Measurements from ENCODE around the gene ZFYVE21. TPM values are rescaled to one million over a fixed set of nuclear protein-coding genes. Genes with fewer than 3 reads are reported as not detected.
A peak's percentile ranks its signal among the peaks of the same experiment; 100 is the strongest.

Gene ZFYVE21
- total RNA-seq, 4 donors from 2014 or later = 128 to 268 (median 205) TPM

DNA sequence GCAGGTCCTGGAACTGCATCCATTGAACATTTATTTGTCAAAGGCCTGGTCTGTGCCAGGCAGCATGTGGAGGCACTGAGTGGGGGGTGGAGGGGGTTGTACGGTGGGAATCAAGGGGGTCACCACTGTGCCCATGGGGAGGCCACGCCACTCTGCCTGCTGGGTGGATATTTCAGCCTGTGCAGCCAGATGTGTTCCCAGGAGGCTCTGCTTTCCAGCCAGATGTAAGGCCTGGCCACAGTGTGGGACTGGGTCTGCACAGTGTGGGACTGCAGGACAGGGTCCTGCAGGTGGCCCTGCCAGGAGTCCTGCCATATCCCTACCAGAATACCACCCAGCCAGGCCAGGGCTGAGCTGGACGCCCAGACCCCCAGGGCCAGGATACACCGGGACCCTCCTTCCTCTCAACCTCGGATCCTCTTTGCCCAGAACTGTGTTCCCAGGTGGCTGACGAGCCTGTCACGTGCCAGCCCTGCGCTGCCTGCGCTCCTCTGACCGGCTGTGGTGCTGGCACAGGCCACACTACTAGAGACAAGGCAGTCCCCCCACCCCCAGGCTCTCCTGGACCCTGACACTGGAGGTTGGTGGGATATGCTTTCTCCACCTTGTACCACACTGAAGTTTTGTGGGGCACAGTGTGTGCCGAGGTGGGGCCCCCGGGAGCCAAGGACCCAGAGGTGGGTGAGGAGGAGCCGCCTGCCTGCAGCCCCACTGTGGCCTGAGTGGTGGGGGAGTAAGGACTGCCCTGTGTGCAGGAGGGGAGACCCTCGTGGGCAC lies 17.8 kb upstream of the ZFYVE21 start:
- H3K4me3 ChIP-seq = no peak overlapping the region
- H3K4me1 ChIP-seq = peaks cover 3 to 83% (median 37%) of the 10 kb centered on the region in 3 donors
- H3K36me3 ChIP-seq = peaks cover 0 to 80% of the 10 kb centered on the region in 2 donors
- no peaks in the 10 kb centered on the region for H3K9me3 ChIP-seq
- peak overlapping the region in 3 of 4 donors; percentile 66 to 77 (median 73) for H3K27ac ChIP-seq
- no peaks in the 10 kb centered on the region for H3K27me3 ChIP-seq
- no peak for TF ChIP-seq EP300 (IDR thresholded peaks at IDR 0.05)
- TF ChIP-seq POLR2AphosphoS5 (IDR thresholded peaks at IDR 0.05) = no peak
- TF ChIP-seq POLR2A (IDR thresholded peaks at IDR 0.05) = no peak
- no peak for TF ChIP-seq CTCF (IDR thresholded peaks at IDR 0.05)
- ATAC-seq = no peak
- WGBS, 2 donors (ENCODE audit: low coverage in 1 of 2) = no CpG with 5 or more reads among the region's 14 CpGs

DNA sequence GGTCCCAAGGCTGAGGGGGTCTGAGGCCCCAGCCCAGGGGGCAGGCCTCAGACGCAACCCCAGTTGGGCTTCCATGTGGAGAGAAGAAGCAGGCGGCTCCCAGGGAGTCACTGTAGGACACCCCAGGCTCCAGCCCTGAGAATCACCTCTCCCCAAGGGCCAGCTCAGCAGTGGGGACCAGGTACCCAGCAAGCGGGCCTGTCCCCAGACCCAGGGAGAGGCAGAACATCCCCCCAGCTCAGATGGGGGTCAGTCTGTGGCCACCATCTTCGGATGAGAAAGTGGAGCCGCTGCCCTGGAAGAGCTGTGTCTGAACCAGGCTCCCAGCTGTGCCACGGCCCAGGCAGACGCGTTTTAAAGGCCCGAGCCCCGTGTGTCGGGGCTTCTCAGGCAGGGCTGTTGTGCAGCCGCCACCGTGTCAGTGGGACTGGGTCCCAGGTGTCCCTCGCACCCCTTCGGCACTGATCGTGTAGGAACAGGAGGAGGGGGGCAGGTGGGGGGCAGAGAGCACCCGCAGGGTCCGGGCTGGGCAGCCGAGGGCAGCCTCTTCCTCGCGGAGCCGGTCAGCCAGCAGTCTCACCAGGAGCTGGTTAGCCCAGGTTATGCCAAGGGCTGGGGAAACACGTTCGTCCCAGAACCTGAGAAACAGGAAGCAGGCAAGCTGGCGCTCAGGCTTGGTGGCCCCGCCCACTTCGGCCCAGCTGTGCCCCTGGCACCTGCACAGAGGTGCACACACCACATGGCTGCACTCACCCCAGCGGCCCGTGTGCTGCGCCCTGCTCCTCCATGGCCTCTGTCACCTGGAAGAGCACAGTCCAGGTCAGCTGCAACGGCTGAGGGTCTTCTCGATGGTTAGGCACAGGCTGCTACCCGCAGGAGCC lies 17.0 kb upstream of the ZFYVE21 start:
- ATAC-seq = no peak
- 84% methylated on average over 5 of the region's 33 CpGs; no CpG with 5 or more reads in 1 of the 2 donors for WGBS, 2 donors (ENCODE audit: low coverage in 1 of 2)
- peak overlapping the region in 3 of 4 donors; percentile 66 to 77 (median 73) for H3K27ac ChIP-seq
- TF ChIP-seq EP300 (IDR thresholded peaks at IDR 0.05) = no peak
- TF ChIP-seq CTCF (IDR thresholded peaks at IDR 0.05) = no peak
- no peak for TF ChIP-seq POLR2A (IDR thresholded peaks at IDR 0.05)
- TF ChIP-seq POLR2AphosphoS5 (IDR thresholded peaks at IDR 0.05) = no peak
- peaks cover 3 to 90% (median 37%) of the 10 kb centered on the region in 3 donors for H3K4me1 ChIP-seq
- H3K9me3 ChIP-seq = no peaks in the 10 kb centered on the region
- no peak overlapping the region for H3K4me3 ChIP-seq
- no peaks in the 10 kb centered on the region for H3K27me3 ChIP-seq
- H3K36me3 ChIP-seq = peaks cover 0 to 80% of the 10 kb centered on the region in 2 donors

GRCh38 chr14:103699261-103699661 lies 16.3 kb upstream of the ZFYVE21 start:
- WGBS, 2 donors (ENCODE audit: low coverage in 1 of 2) = 82 to 91% methylated on average over 3 to 4 of the region's 17 CpGs
- no peak for TF ChIP-seq EP300 (IDR thresholded peaks at IDR 0.05)
- no peak for TF ChIP-seq CTCF (IDR thresholded peaks at IDR 0.05)
- no peak for TF ChIP-seq POLR2AphosphoS5 (IDR thresholded peaks at IDR 0.05)
- no peak for TF ChIP-seq POLR2A (IDR thresholded peaks at IDR 0.05)
- H3K4me3 ChIP-seq = no peak overlapping the region
- peaks cover 0 to 80% of the 10 kb centered on the region in 2 donors for H3K36me3 ChIP-seq
- no peak for ATAC-seq
- no peaks in the 10 kb centered on the region for H3K27me3 ChIP-seq
- peak overlapping the region in 3 of 4 donors; percentile 31 to 77 (median 66) for H3K27ac ChIP-seq
- H3K4me1 ChIP-seq = peaks cover 3 to 90% (median 37%) of the 10 kb centered on the region in 3 donors
- H3K9me3 ChIP-seq = no peaks in the 10 kb centered on the region

GRCh38 chr14:103699901-103700752 lies 15.5 kb upstream of the ZFYVE21 start:
- H3K36me3 ChIP-seq = peaks cover 0 to 79% of the 10 kb centered on the region in 2 donors
- H3K27me3 ChIP-seq = no peaks in the 10 kb centered on the region
- WGBS, 2 donors (ENCODE audit: low coverage in 1 of 2) = 83 to 100% methylated on average over 1 of the region's 25 CpGs
- TF ChIP-seq CTCF (IDR thresholded peaks at IDR 0.05) = no peak
- no peak for TF ChIP-seq EP300 (IDR thresholded peaks at IDR 0.05)
- no peak for TF ChIP-seq POLR2AphosphoS5 (IDR thresholded peaks at IDR 0.05)
- no peak for TF ChIP-seq POLR2A (IDR thresholded peaks at IDR 0.05)
- peaks cover 3 to 89% (median 37%) of the 10 kb centered on the region in 3 donors for H3K4me1 ChIP-seq
- peak overlapping the region in 3 of 4 donors; percentile 31 to 77 (median 33) for H3K27ac ChIP-seq
- H3K9me3 ChIP-seq = no peaks in the 10 kb centered on the region
- no peak for ATAC-seq
- no peak overlapping the region for H3K4me3 ChIP-seq

Measured in gastroesophageal sphincter (tissue), 4 donors.